Measurements from ENCODE around the gene BCORL1.
A peak's percentile ranks its signal among the peaks of the same experiment; 100 is the strongest.

Gene BCORL1, protein sequence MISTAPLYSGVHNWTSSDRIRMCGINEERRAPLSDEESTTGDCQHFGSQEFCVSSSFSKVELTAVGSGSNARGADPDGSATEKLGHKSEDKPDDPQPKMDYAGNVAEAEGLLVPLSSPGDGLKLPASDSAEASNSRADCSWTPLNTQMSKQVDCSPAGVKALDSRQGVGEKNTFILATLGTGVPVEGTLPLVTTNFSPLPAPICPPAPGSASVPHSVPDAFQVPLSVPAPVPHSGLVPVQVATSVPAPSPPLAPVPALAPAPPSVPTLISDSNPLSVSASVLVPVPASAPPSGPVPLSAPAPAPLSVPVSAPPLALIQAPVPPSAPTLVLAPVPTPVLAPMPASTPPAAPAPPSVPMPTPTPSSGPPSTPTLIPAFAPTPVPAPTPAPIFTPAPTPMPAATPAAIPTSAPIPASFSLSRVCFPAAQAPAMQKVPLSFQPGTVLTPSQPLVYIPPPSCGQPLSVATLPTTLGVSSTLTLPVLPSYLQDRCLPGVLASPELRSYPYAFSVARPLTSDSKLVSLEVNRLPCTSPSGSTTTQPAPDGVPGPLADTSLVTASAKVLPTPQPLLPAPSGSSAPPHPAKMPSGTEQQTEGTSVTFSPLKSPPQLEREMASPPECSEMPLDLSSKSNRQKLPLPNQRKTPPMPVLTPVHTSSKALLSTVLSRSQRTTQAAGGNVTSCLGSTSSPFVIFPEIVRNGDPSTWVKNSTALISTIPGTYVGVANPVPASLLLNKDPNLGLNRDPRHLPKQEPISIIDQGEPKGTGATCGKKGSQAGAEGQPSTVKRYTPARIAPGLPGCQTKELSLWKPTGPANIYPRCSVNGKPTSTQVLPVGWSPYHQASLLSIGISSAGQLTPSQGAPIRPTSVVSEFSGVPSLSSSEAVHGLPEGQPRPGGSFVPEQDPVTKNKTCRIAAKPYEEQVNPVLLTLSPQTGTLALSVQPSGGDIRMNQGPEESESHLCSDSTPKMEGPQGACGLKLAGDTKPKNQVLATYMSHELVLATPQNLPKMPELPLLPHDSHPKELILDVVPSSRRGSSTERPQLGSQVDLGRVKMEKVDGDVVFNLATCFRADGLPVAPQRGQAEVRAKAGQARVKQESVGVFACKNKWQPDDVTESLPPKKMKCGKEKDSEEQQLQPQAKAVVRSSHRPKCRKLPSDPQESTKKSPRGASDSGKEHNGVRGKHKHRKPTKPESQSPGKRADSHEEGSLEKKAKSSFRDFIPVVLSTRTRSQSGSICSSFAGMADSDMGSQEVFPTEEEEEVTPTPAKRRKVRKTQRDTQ (N-terminal part only)

GRCh38 chrX:129982300-129983251 lies at the start of gene BCORL1:
TSS of gene BCORL1 (plus strand) at chrX:129982635. CDS start at chrX:130005232, 22,597 bp downstream.
- DNase-seq = peak; percentile 94

GRCh38 chrX:129932821-129933321 lies 49.6 kb upstream of the BCORL1 start:
- DNase-seq = peak; percentile 55

DNA sequence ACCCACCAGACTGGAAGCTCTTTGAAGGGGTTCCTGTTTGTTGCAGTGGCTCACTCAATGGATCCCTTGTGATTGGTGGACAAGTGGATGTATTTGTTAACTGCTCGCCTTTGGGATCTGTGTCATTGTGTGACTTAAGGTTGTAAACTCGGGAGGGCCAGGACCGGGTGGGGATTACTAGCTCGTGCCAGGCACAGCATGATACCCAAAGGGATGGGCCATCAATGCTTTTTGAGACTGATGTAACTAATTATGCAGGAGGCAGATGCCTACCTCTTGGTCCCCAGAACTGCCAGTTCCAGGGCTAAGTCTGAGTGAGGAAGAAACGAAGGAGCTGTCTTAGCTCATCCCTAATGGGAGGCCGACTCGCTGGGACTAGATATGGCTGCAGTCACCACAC lies 48.7 kb upstream of the BCORL1 start:
- no peak for DNase-seq

DNA sequence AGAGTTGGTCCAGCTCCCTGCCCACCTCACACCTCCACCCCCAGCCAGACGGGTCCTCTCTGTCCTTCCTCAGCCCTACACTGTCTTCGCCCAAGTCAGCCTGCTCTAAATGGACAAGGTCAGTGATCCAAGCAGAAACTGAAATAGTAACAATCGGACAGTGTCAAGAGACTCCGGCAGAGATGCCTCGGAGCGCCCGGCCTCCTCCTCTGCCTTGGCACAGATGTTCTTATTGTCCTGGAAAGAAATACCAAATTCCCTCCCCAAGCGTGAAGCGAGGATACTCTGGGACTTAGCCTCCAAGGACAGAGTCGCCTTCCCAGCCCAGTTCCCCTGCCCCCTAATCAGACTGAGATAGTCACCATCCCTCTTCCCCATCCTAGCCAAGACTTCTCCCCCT lies 48.0 kb upstream of the BCORL1 start:
- no peak for DNase-seq

GRCh38 chrX:129934952-129935351 lies 47.5 kb upstream of the BCORL1 start:
- no peak for DNase-seq

DNA sequence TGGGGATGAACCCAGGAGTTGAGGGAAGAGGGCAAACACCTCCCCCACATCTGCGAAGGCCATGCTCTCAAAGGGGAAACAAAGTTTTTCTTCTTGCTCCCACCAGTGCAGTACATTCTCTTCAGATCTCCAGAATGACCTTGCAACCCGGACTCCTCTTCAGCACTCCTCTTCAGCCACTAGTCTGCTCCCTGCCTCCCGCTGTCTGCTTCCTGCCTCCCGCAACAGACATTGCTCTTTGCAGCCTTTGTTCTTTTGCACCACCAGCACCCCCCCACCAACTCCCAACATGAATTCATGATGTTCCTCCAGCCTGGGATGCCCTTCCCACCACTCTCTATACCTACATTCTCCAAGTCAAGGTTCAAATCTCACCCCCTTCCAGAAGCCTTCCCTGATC lies 44.4 kb upstream of the BCORL1 start:
- no peak for DNase-seq

DNA sequence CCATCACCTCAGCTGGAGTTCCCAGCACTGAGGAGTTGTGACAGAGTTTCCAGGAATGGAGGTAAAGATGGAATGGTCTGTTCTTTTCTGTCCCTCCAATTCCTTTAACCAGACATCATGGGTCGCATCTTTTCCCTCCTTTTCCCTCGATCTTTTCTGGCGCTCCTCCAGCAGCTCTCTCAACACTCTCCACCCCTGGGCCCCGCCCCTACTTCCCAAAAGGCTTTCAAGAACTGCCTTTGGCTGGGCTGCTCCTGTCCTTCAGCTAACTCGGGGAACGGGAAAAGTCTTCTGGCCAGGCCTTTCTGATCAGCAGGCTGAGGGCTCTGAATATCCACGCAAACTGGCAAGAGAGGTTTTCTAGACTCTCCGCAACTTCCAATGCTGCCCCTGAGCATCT lies 42.4 kb upstream of the BCORL1 start:
- DNase-seq = no peak

DNA sequence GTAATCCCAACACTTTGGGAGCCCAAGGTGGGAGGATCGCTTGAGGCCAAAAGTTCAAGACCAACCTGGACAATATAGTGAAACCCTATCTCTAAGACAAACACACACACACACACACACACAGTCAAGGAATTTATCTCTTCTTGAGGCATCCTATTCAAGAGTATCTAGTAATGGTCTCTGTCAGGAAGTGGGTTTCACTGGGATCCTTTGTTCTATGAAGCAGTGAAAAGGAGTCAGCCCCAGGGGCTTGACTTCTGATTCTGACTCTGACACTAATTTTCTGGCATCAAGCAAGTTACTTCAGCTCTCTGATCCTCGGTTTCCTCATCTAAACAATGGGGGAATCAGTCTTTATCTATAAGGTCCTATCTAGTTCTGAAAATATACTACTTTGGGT lies 41.7 kb upstream of the BCORL1 start:
- no peak for DNase-seq

GRCh38 chrX:129945131-129945530 lies 37.3 kb upstream of the BCORL1 start:
- DNase-seq = no peak

DNA sequence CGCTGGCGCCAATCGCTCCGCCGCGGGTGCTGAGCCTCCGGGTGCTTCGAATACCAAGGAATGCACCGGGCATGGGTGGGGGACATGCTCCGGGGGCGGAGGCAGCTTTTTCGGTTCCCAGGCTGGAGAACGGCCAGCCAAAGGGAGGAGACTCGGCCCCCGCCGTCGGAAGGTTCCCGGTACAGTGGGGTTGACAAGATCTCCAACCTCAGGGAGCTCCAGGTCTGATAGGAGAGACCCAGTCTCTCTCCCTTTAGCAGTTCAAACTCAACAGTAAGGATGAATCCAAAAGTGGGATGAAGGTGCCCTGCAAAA lies 29.1 kb upstream of the BCORL1 start:
- DNase-seq = peak; percentile 14

DNA sequence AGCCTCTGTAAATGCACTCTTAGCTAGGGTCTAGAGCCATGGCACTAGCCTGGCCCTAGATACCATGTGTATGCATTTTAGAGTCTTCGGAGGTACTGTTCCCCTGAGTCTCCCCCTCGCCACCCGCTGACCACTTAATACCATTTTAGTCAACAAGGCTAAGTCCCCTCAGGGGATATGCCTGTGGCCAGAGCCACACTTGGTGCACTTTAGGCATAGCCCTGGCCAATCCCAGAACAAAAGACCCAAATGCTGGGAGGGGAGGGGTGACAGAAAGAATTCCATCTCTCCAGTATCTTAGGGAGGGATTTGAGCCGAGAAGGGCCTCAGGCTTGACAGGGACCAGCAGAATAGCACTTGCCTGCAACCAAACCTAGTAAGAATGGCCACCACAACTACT lies 28.6 kb upstream of the BCORL1 start:
- no peak for DNase-seq

DNA sequence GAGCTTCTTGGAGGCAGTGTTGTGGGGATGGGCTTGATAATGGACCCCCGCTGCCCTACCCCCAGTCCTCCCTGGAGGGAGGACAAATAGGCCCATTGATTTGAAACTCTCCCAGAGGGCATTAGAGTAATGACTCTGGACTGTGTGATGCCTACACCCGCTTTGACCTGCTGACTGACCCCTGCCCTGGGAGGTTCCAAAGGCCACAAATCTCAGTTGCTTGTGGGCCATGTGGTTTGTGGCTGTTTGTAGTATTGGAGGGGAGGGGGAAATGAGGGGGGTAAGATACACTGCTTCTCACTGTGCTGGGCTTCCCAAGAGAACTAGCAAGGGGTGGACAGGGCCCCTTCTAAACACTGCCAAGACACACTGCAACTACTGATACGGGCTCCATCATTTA lies 27.6 kb upstream of the BCORL1 start:
- DNase-seq = no peak

- DNase-seq = no peak
Measured at GRCh38 chrX:129955682-129956081, 26.8 kb upstream of the BCORL1 start.

- no peak for DNase-seq
Measured at GRCh38 chrX:129956145-129956544, 26.3 kb upstream of the BCORL1 start.

DNA sequence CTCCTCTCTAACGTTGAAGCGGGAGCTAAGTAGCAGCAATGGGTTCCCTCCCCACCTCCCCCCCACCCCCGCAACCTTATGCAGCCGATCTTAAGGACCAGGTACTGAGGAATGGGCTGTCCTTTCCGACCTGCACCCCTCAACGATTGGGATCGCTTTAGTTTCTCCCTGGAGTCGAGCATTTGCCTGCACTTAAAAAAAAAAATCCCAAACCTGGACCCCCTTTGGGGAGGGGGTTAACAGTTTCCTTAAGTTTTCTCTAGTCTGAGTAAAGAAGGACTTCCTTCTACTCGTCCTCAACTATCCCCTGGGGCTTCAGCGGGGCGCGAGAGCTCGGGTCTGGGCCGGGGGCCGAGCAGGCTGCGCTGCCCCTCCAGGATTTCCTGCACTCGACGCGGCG lies 25.7 kb upstream of the BCORL1 start:
- DNase-seq = no peak

DNA sequence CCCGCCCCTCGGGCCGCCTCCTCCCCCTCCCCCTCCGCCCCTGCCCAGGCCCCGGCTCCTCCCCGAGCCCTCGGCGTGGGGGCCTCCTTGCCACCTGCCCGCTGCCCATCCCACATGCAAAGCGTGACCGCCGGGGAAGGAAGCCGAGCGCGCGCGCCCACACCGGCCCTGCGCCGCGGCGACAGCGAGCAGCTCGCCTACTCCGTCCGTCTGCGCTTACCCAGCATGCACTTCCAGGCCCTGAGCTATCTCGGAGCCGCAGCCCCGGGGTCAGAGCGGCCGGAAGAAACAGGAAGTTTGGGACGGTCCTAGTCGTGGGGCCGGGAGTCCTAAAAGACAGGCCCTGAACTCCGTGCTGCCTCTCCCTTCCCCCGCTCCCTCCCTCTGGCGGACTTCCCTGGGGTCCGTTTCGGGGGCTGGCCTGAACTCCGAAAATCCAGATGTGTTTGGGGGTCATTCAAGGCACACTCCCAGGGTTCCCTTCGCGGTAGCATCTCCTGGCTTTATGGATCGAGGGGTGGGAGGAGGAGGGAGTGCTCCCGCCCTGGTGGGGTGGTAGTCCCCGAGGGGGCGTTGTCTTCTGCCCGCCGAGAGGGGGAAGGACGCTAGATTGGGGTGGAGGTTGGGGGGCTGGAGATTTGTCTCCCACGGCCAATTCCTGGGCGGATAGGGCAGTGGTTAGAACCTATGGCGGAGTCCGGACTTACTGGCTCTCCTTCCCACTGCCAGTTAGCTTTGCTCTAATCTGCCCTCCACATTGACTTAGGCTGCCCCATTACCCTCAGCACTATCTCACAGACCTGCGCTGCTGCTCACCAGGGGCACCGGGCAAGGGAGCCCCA lies 25.0 kb upstream of the BCORL1 start:
- DNase-seq = peak; percentile 76

- DNase-seq = no peak
Measured at GRCh38 chrX:129958083-129958465, 24.4 kb upstream of the BCORL1 start.

GRCh38 chrX:129958814-129959492 lies 23.5 kb upstream of the BCORL1 start:
- DNase-seq = no peak

DNA sequence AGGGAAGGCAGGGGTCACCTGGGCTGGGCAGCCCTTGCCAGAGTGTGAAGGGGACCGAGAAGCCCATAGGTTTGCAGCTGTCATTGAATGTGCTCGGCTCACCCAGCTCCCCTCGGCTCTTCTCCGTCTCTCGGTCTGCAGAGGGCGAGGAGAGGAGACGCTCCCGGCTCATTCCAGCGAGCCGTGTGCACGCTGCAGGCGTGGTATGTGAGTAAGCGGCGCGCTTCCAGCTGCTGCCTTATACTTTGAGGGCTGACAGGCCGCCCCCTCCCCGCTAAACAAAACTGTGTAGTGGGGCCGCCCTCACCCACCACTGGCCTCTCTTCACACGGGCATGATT lies 23.0 kb upstream of the BCORL1 start:
- peak; percentile 50 for DNase-seq
